Tibial nerve (tissue), 3 donors: ENCODE results near the gene MTCP1.

Experiments used
- POLR2A ChIP-seq, 2 donors: fragments of 450-650 bp; IDR thresholded peaks; one replicate each; pipeline ENCODE4 v1.6.1; 2017; ENCODE audit warnings: antibody characterized with exemption in 2 of 2, mild to moderate bottlenecking in 2 of 2, moderate library complexity in 2 of 2
- TF ChIP-seq, protein P1 (sequence below), 5 experiments: fragments of 200-600 bp in 3 of 5; fragments of 450-650 bp in 2 of 5; sonication (generic) in 3 of 5; IDR thresholded peaks; one replicate each; pipeline ENCODE4 v1.5.1; 2016 to 2019; ENCODE audit warnings: antibody characterized with exemption in 5 of 5, mild to moderate bottlenecking in 3 of 5, moderate library complexity in 2 of 5

DNA sequence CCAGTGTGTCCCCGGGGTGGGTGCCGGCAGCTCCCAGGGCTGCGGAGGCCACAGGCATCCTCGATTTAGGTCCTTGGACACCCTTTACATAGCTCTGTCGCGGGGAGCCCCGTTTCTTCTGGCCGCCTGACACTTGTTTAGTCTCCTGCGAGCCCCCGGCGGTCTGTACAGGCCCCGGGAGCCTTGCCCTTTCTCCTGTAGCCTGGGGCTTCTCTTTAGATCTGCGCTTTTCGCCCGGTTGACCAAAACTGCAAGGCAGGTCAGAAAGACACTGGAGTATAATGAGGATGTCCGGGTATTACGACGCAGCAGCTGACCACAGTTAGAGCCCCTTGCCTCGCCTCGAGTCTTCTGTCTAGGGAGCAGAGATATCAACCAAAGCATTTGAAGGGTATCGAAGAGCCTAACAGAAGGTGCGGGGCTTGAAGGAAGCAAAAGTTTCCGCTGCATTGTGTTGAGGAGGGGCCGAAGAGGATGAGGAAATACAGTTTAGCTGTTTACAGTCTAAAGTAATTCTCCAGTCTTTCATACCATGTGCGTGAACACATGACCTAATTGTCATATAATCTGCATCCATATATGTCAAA lies 851 bp upstream of the MTCP1 start:
- no peak for TF ChIP-seq POLR2A (IDR thresholded peaks at IDR 0.05)
- TF ChIP-seq, protein P1, sequence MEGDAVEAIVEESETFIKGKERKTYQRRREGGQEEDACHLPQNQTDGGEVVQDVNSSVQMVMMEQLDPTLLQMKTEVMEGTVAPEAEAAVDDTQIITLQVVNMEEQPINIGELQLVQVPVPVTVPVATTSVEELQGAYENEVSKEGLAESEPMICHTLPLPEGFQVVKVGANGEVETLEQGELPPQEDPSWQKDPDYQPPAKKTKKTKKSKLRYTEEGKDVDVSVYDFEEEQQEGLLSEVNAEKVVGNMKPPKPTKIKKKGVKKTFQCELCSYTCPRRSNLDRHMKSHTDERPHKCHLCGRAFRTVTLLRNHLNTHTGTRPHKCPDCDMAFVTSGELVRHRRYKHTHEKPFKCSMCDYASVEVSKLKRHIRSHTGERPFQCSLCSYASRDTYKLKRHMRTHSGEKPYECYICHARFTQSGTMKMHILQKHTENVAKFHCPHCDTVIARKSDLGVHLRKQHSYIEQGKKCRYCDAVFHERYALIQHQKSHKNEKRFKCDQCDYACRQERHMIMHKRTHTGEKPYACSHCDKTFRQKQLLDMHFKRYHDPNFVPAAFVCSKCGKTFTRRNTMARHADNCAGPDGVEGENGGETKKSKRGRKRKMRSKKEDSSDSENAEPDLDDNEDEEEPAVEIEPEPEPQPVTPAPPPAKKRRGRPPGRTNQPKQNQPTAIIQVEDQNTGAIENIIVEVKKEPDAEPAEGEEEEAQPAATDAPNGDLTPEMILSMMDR (IDR thresholded peaks at IDR 0.05) = no peak
